DOHH2 (cell line): ENCODE measurements around the gene ZC3H12C.

ENCODE experiments used
- H3F3A ChIP-seq: fragments of 200-600 bp; sonication (generic), shearing (Covaris generic); 2 replicates; pipeline ENCODE4 v1.6.0; 2016; ENCODE audit warnings: antibody characterized with exemption, mild to moderate bottlenecking; ENCODE audit not compliant: control insufficient read depth, insufficient read depth
- H3K27ac ChIP-seq: fragments of 200-600 bp; sonication (generic); 2 replicates; pipeline ENCODE4 v1.5.1; 2014; ENCODE audit warnings: low read depth, mild to moderate bottlenecking, low read length, moderate library complexity
- H3K27me3 ChIP-seq: fragments of 200-600 bp; sonication (generic); 2 replicates; pipeline ENCODE4 v1.6.1; 2014; ENCODE audit warnings: mild to moderate bottlenecking, low read length, mixed read lengths; ENCODE audit not compliant: control insufficient read depth
- H3K36me3 ChIP-seq: fragments of 200-600 bp; sonication (generic); 2 replicates; pipeline ENCODE4 v1.6.1; 2014; ENCODE audit warnings: mild to moderate bottlenecking, low read length, moderate library complexity, mixed read lengths; ENCODE audit not compliant: control insufficient read depth
- H3K4me1 ChIP-seq: fragments of 200-600 bp; sonication (generic); 2 replicates; pipeline ENCODE4 v1.6.1; 2014; ENCODE audit warnings: mild to moderate bottlenecking, low read length, mixed read lengths; ENCODE audit not compliant: control insufficient read depth
- H3K4me2 ChIP-seq: fragments of 200-600 bp; sonication (generic); 2 replicates; pipeline ENCODE4 v1.6.0; 2014; ENCODE audit warnings: mild to moderate bottlenecking, low read length, moderate library complexity
- H3K4me3 ChIP-seq: fragments of 200-600 bp; sonication (generic); 2 replicates; pipeline ENCODE4 v1.5.1; 2014; ENCODE audit warnings: mild to moderate bottlenecking, low read length, mixed read lengths
- H3K79me2 ChIP-seq: fragments of 200-600 bp; sonication (generic); 2 replicates; pipeline ENCODE4 v1.6.1; 2014; ENCODE audit warnings: mild to moderate bottlenecking, low read length, mixed read lengths; ENCODE audit not compliant: control insufficient read depth
- H3K9me2 ChIP-seq: fragments of 200-600 bp; sonication (generic); replicated peaks from 2 replicates; pipeline ENCODE4 v1.6.1; 2014; ENCODE audit warnings: mild to moderate bottlenecking, low read length, mixed read lengths; ENCODE audit not compliant: control insufficient read depth
- H3K9me3 ChIP-seq: fragments of 200-600 bp; sonication (generic); 2 replicates; pipeline ENCODE4 v1.6.1; 2014; ENCODE audit warnings: antibody characterized with exemption, low read length, mixed read lengths; ENCODE audit not compliant: control insufficient read depth, insufficient read depth
- H4K20me1 ChIP-seq: fragments of 200-600 bp; sonication (generic); 2 replicates; pipeline ENCODE4 v1.6.0; 2014; ENCODE audit warnings: low read depth, mild to moderate bottlenecking, antibody characterized with exemption, low read length, moderate library complexity; ENCODE audit not compliant: control insufficient read depth, insufficient read depth
- CTCF ChIP-seq: fragments of 200-600 bp; sonication (generic); IDR thresholded peaks from one replicate; pipeline ENCODE4 v1.5.1; 2014; ENCODE audit warnings: antibody characterized with exemption, mild to moderate bottlenecking, low read depth, low read length; ENCODE audit not compliant: poor library complexity, severe bottlenecking
- EZH2phosphoT487 ChIP-seq: fragments of 200-600 bp; sonication (generic); IDR thresholded peaks from 2 replicates; pipeline ENCODE4 v1.6.1; 2017; ENCODE audit warnings: borderline replicate concordance, mild to moderate bottlenecking, antibody characterized with exemption, low read length, moderate library complexity, mixed read lengths

Gene ZC3H12C

GRCh38 chr11:110147962-110148709 is 54.9 kb downstream of the ZC3H12C start:
- Histone ChIP-seq H3K36me3 (no peaks in the 10 kb centered on the region), H4K20me1 (no peaks in the 10 kb centered on the region), H3K4me1 (peaks cover 17% of the 10 kb centered on the region), H3K79me2 (no peaks in the 10 kb centered on the region), H3K27ac (no peak overlapping the region), H3F3A (no peaks in the 10 kb centered on the region), H3K9me3 (no peaks in the 10 kb centered on the region), H3K4me3 (no peak overlapping the region), H3K9me2 (no peaks in the 10 kb centered on the region), H3K27me3 (no peaks in the 10 kb centered on the region), H3K4me2 (peak overlapping the region; percentile 35)
- no peak for TF ChIP-seq EZH2phosphoT487
- TF ChIP-seq CTCF: no peak

- H3K27me3 ChIP-seq: no peaks in the 10 kb centered on the region
- no peaks in the 10 kb centered on the region for H4K20me1 ChIP-seq
- H3K4me3 ChIP-seq: 0 out of 2 replicates have a peak overlapping the region, but pooled peaks have one; percentile 17
- no peaks in the 10 kb centered on the region for H3K9me2 ChIP-seq
- no peak for TF ChIP-seq EZH2phosphoT487
- TF ChIP-seq CTCF: no peak
- H3F3A ChIP-seq: no peaks in the 10 kb centered on the region
- peak overlapping the region; percentile 35 for H3K4me2 ChIP-seq
- no peaks in the 10 kb centered on the region for H3K36me3 ChIP-seq
- H3K79me2 ChIP-seq: no peaks in the 10 kb centered on the region
- H3K4me1 ChIP-seq: peaks cover 17% of the 10 kb centered on the region
- H3K9me3 ChIP-seq: no peaks in the 10 kb centered on the region
- no peak overlapping the region for H3K27ac ChIP-seq
Observed at GRCh38 chr11:110148775-110149744, 55.9 kb downstream of the ZC3H12C start.

- H3K9me2 ChIP-seq: no peaks in the 10 kb centered on the region
- H3K36me3 ChIP-seq: no peaks in the 10 kb centered on the region
- H3K27ac ChIP-seq: no peak overlapping the region
- H4K20me1 ChIP-seq: no peaks in the 10 kb centered on the region
- no peaks in the 10 kb centered on the region for H3K9me3 ChIP-seq
- peaks cover 17% of the 10 kb centered on the region for H3K4me1 ChIP-seq
- TF ChIP-seq EZH2phosphoT487: no peak
- TF ChIP-seq CTCF: no peak
- no peak overlapping the region for H3K4me2 ChIP-seq
- no peaks in the 10 kb centered on the region for H3K79me2 ChIP-seq
- H3F3A ChIP-seq: no peaks in the 10 kb centered on the region
- H3K4me3 ChIP-seq: no peak overlapping the region
- H3K27me3 ChIP-seq: no peaks in the 10 kb centered on the region
Observed at GRCh38 chr11:110152199-110152598, 59.0 kb downstream of the ZC3H12C start.
